Measurements from ENCODE around the gene HFE.
"Not testable (repeated sequence)": the region's sequence is repeated elsewhere in the genome, so short reads cannot be mapped to it uniquely, and the experiment has no call there.

The HFE gene

DNA sequence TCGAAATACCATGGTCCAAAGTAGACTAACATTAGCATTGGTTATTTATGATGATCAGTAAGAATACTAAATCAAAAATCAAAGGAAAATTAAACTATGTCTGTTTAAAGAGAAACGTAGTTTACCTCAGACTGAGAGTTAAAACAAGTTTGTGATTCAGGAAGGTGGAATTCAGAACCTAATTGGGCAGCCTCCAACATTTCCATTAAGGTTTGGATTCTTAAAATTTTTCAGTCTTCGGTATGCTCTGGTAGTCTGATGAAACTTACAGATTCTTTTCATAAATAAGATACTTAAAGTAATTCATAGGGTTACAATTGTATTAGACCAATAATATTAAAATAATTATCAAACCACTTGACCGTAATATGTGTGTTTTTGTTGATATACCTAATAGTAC, 18.6 kb downstream of the HFE start:
- no peak for DNase-seq (ENCODE audit: low read depth in 3 of 3, low spot score in 1 of 3)

DNA sequence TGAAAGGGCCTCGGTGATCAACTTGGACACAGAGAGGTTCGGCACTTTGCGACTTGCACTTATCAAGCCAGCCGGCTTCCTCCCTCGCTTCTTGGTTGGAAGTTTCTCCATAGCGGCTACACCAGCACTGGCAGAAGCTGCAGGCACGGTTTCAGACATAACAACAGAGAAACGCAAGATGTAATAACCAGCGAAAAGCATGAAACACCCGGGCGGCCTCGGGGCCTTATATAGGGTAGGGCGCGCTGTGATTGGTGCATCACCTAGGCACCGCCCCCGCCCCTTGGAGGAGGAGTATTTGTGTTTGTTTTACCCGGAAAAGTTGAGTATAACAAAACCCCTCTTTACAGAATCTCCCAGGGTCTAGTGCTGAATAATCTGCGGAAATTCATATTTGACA, 20.7 kb downstream of the HFE start:
- DNase-seq (ENCODE audit: low read depth in 3 of 3, low spot score in 1 of 3), result no peak

DNA sequence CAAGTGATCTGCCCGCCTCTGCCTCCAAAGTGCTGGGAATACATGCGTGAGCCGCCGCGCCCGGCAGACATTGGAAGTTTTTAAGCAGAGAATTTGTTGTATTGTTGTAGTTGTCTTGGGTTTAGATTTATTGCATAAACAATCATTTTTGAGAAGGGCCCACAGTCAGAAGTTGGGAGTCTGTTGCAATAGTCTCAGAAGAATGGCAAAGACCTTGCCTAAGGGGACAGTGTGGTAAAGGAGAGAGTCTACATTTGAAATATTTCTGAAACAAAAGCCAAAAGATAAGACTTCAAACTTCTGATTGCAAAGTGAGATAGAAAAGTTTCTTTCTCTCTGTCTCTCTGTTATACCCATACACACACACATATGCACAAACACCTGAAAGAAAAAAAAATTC, 22.5 kb downstream of the HFE start:
- DNase-seq (ENCODE audit: low read depth in 3 of 3, low spot score in 1 of 3), result no peak

DNA sequence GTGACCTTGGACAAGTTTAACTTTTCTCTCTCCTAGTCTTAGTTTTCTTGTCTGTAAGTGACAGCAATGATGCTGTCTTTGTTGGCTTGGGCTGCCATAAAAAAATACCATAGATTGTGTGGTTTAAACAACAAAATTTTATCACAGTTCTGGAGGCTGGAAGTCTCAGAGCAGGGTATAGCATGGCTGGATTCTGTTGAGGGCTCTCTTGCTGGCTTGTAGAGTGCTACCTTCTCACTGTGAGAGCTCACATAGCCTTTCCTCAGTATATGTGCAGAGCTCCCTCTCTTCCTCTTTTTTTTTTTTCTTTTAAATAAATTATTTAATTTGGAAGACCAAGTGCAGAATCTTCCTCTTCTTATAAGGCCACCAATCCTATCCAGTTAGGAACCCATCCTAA, 26.3 kb downstream of the HFE start:
- no peak for DNase-seq (ENCODE audit: low read depth in 3 of 3, low spot score in 1 of 3)

DNA sequence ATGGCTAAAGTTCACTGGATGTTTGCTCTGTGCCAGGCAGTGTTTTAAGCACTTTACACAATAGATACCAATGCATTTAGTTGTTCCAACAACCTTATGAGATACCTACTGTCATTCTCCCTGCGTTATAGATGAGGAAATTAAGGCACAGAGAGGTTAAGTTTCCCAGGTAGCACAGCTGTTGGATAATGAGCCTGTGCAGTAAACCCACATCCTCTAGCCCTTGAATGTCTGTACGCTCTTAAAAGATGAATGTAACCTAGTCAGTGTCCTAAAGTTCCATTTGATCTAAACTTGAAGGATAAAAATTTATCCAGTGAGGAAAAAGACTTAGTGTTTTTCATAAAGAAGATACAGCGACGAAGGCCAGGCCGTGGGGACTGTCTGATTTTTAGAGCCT, 28.0 kb downstream of the HFE start:
- DNase-seq (ENCODE audit: low read depth in 3 of 3, low spot score in 1 of 3), result no peak

DNA sequence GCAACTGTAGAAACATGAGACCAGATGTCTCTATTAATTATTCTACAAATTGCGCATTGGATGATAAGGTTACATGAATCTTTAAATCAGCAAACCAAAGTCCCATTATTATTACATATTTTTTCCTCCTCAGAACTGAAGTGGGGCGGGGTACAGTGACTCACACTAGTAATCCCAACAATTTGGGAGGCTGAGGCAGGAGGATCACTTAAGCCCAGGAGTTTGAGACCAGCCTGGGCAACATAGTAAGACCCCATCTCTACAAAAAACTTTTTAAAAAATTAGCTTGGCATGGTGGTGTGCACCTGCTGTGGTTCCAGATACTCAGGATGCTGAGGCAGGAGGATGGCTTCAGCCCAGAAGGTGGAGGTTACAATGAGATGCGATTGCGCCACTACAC, 29.0 kb downstream of the HFE start:
- no peak for DNase-seq (ENCODE audit: low read depth in 3 of 3, low spot score in 1 of 3)

DNA sequence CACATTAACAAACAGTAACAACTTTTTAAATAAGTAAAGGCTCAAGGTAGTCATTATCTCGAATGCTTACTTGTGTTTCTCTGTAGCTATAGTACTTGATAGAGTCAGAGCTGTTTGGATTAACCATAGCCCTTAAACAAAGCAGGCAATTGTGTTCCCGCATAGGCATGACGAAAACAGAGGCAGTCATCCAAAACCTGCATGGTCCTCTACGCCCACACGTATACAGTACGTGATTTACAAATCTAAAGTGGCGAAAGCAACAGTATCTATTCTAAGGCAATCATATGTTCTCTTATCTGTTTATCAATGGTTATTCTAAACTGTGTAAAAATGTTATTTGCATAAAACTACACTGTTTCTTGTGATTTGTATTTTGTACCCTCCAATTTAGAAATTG, 31.8 kb downstream of the HFE start:
- DNase-seq (ENCODE audit: low read depth in 3 of 3, low spot score in 1 of 3), result no peak

DNA sequence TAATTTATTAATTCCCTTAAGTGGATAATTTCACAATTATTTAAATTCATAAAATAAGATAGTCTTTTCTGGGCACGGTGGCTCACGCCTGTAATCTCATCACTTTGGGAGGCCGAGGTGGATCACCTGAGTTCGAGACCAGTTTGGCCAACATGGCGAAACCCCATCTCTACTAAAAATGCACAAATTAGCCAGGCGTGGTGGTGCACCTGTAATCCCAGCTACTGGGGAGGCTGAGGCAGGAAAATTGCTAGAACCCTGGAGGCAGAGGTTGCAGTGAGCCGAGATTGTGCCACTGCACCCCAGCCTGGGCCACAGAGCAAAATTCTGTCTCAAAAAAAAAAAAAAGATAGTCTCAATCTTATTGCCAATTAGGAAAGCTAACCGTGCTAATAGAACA, 32.9 kb downstream of the HFE start:
- DNase-seq (ENCODE audit: low read depth in 3 of 3, low spot score in 1 of 3), result not testable (repeated sequence)

DNA sequence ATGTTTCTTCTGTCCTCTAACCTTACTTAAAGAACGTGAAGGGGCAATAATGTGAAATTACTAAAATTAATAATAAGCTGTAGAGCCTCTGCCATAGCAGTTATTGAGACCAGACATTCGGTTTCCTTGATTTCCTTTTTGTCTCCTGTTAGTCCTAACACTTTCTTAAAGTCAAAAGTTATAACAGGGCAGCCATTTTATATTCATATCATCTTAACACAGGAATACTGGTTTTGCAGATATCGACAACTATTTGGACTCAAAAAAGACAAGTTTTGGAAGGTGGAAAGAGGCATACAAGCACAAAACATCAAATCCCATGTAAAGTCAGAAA, 33.5 kb downstream of the HFE start:
- no peak for DNase-seq (ENCODE audit: low read depth in 3 of 3, low spot score in 1 of 3)

DNA sequence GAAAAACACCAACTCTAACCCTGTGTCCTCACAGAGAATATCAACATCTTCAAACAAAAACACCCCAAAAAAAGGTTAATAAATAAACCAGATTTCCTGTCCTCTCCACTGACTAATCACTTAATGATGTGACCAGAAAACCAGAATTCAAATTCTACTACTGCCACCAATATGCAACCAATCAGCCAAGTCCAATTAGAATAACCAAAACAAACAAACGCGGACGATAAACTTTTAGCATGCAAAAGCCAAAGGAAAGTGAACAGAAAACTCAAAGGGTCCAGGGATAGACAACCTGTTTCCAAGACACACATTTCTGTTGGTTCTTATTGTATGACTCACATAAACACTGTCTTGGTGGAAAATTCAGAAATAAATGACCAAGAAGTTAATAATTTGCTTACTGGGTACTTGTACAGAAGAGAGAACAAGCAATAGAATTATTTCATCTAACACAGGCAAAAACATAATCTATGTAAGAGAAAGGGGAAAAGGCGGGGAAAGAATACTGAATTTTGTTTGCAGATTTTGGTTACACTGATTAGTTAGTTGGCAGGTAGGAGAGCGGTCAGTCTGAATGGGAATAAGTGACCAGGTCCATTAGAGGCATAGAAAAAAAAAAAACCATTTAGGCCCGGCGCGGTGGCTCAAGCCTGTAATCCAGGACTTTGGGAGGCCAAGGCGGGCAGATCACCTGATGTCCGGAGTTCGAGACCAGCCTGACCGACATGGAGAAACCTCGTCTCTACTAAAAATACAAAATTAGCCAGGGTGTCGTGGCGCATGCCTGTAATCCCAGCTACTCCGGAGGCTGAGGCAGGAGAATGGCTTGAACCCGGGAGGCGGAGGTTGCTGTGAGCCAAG, 34.1 kb downstream of the HFE start:
- no peak for DNase-seq (ENCODE audit: low read depth in 3 of 3, low spot score in 1 of 3)

DNA sequence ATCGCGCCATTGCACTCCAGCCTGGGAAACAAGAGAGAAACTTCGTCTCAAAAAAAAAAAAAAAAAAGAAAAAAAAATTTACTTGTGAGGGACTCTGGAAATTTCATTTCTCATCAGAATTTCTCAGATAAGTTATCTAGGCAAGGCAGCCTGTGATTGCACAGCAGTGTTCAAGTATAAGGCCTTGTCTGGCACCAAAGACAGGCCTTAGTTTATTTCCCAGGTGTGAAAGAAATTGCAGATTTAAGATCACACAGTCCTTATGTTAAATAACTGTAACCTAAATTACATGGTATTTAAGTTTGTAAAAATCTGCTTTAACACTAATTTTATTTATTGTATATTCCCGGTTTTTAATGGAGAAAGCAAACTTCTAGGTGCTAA, 34.8 kb downstream of the HFE start:
- no peak for DNase-seq (ENCODE audit: low read depth in 3 of 3, low spot score in 1 of 3)

DNA sequence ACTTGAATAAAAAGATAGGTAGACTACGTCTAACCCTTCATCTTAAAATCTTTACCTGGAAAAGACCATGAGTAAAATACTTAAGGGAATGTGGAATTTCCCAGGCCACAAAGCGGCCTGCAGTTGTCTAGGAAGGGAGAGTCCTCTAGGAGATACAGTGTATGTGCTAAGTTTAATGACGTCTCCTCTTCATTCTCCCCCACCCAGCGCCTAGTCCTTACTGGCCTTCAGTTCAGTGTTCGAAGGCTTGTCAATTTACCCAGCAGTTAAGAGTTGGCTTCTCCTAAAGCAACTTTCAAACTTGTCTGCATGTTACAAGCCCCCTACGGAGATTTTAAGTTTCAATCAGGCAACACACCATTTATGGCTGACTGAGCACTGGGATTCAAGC, 35.2 kb downstream of the HFE start:
- DNase-seq (ENCODE audit: low read depth in 3 of 3, low spot score in 1 of 3), result no peak

DNA sequence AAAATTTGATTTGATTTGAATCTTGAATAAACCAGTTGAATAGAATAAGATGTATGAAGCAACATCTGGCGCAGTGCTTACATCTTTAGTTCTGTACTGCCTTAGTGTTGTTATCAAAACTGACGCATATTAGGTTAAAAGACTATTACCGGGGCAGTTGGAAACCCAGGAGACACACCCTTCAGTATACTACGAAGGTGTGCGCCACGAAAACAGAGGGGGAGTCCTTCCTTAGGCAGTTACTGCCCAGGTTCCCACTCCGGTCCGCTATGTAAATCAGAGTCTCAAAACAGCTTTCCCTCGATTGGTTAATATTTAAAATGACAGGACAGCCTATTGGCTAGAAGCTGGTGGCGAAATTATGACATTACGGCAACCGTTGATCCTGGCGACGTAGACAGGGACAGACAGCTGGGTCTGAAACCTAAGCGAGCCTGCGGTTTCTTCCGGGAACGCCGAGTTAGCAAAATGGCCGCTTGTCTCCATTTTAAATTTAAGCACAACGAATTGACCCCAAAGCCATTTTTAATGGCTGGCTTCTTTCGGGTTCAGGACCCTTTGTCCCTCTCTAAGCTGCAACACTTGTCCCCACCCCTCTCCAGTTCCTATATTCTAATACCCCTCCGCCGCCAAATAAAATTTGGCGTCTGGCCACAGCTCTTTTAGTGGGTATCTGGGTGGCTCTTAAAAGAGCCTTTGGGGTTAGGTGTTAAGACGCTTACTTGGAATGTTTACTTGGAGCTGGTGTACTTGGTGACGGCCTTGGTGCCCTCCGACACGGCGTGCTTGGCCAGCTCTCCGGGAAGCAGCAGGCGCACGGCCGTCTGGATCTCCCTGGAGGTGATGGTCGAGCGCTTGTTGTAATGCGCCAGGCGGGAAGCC, 35.8 kb downstream of the HFE start:
- peak; percentile 67 to 88 (median 84) for DNase-seq (ENCODE audit: low read depth in 3 of 3, low spot score in 1 of 3)

DNA sequence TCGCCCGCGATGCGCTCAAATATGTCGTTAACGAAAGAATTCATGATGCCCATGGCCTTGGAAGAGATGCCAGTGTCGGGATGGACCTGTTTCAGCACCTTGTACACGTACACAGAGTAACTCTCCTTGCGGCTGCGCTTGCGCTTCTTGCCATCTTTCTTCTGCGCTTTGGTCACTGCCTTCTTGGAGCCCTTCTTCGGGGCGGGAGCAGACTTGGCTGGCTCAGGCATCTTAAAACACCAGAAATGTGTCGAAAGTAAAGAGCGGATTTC, 36.4 kb downstream of the HFE start:
- peak in 2 of 3 donors; percentile 46 to 60 for DNase-seq (ENCODE audit: low read depth in 3 of 3, low spot score in 1 of 3)

DNA sequence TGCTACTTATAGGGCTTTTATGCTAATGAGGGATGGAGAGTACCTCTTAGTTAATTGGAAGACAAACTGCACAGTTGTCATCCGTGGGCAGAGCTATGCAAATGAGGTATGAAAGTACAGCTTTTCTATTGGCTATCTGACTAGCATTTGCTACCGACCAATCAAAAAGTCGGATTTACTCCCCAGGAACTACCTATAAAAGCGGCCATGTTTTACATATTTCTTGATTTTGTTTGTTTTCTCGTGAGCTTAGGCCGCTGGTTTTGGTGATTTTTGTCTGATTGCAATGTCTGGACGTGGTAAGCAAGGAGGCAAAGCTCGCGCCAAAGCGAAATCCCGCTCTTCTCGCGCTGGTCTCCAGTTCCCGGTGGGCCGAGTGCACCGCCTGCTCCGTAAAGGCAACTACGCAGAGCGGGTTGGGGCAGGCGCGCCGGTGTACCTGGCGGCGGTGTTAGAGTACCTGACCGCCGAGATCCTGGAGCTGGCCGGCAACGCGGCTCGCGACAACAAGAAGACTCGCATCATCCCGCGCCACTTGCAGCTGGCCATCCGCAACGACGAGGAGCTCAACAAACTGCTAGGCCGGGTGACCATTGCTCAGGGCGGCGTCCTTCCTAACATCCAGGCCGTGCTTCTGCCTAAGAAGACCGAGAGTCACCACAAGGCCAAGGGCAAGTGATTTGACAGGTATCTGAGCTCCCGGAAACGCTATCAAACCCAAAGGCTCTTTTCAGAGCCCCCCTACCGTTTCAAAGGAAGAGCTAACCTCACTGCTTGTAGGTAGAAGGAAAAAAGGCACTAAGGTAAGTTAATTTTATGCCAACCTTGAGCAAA, 36.9 kb downstream of the HFE start:
- DNase-seq (ENCODE audit: low read depth in 3 of 3, low spot score in 1 of 3), result peak in 2 of 3 donors; percentile 40 to 68

DNA sequence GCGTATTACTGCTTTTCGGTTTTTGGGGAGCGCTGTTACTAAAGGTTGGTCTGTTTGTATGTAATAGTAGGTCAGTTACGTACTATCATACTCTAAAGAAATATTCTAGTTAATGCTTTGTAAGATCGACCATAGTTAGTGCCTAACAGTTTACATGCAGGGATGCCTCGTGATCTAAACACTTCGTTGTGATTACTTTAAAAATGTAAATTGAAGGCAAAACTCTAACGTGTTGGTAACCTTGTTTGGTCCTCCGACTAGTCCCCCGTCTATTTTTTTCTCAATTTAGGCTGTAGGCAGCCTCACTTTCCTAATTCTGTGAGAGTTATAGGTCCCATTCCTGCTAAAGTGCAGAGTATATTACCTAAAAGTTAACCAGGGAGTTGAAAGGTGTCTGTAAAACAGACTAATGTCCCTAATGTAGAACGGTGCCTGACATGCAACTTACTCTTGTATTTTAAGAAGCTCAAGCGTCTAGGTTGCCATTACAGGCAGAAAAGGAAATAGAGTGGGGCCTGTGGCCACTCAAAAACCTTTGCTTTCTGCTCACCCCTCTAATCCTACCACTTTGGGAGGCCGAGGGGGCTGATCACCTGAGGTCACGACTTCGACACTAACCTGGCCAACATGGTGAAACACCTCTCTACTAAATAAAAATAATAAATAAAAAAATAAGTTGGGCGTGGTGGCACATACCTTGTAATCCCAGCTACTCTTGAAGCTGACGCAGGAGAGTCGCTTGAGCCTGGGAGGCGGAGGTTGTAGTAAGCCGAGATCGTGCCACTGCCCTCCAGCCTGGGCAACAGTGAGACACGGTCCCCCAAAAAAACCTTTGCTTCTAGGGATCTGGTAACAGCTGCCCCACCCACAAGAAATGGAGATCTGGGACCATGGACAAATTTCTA, 37.8 kb downstream of the HFE start:
- DNase-seq (ENCODE audit: low read depth in 3 of 3, low spot score in 1 of 3), result no peak

DNA sequence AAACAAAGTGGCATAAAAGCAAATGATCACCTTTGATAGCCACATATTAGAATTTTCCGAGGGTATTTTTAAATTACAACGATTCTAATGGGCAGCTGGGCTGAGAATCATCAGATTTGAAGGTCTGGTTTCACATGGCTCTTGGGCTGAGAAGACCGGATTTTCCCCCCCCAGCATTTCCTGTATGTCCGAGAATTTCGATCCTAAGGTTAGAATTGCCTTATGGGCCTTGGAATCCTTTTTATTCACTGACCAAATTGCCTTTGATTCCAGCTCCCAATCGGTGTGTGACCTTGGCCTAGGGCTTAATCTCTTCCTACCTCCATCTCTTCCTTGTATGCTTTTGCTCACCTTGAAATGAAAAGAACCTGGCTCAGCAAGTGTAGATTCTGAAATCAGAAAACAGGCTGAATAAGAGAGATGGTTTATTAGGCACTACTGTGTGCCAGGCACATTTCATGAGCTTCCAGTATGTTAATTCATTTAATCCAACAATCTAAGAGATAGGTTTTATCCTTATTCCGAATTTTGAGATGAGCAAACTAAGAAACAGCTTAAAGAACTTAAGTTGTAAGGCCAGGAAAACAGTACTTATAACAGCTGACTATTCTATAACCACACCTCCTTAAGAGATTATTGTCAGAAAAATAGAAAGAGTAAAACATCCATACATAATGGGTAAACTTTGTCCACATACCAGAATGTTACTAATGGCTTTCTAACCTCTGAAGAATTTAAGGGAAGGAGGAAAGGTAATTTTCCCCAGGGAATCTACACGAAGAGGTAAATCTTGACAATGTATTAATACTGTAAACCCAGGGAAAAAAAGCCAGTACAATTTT, 39.4 kb downstream of the HFE start:
- no peak for DNase-seq (ENCODE audit: low read depth in 3 of 3, low spot score in 1 of 3)

DNA sequence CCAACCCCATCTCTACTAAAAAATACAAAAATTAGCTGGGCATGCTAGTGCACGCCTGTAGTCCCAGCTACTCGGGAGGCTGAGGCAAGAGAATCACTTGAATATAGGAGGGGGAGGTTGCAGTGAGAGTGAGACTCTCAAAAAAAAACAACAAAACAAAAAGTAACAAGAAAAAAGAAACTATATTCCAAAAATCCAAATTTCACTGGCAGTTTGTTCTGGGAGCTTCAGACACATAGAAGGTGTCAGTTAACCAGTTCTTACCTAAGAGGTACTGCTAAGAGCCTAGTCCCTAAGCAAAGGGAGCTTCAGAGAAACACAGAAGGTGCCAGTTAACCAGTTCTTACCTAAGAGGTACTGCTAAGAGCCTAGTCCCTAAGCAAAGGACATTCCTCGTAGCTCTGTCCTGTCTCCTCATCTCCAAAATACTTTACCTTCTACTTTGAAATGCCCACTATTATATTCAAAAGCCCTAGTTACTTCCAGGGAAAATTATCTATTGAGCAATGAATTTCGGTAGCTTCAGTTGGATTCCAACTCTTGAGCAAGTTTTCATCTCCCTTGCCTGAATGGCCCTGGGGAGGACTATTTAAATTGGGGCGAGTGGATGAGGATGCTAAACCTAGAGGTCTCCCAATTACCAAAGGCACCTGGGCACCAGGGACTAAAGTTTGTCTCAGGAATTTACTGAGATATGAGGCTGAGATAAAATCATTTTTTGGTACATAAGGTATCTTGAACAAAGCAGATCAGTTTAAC, 41.0 kb downstream of the HFE start:
- no peak for DNase-seq (ENCODE audit: low read depth in 3 of 3, low spot score in 1 of 3)

DNA sequence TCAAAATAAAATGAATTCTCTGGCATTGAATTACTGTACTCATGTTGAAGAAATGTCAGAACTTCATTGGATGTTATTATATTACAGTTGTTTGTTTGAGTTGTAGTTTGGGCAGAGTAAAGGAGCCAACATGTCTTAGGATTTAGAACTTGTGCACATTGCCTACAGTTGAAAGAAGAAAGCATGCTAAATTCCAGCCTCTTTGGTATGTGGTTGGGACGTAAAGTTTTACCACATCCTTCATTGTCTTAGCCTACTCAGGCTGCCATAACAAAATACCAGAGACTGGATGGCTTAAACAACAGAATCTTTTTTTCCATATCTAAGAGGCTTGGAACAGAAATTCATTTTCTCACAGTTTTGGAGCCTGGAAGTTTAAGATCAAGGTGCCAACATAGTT, 42.4 kb downstream of the HFE start:
- DNase-seq (ENCODE audit: low read depth in 3 of 3, low spot score in 1 of 3), result no peak
